Mesenchymal stem cell (in vitro differentiated cells and primary cell): Measurements from ENCODE around the gene GJD2.

Experiments
- DNase-seq: peaks from one replicate; pipeline ENCODE4 v3.0.0-alpha.2; 2013
- H2AFZ ChIP-seq: one replicate; pipeline ENCODE4 v1.6.1; 2013; ENCODE audit warnings: low read depth, mild to moderate bottlenecking, control low read depth, inconsistent platforms, low read length, moderate library complexity
- H2AK5ac ChIP-seq: 2 replicates; pipeline ENCODE4 v1.6.1; 2013; ENCODE audit warnings: low read length, moderate library complexity, mild to moderate bottlenecking, inconsistent platforms; ENCODE audit not compliant: severe bottlenecking
- H2BK120ac ChIP-seq: one replicate; pipeline ENCODE4 v1.6.1; 2013; ENCODE audit warnings: low read depth, mild to moderate bottlenecking, inconsistent platforms, low read length, moderate library complexity
- H2BK12ac ChIP-seq, 2 experiments: one replicate each; pipeline ENCODE4 v1.6.1; 2013; ENCODE audit warnings: inconsistent platforms in 2 of 2, low read length in 2 of 2, mild to moderate bottlenecking in 2 of 2, moderate library complexity in 2 of 2, control low read depth in 1 of 2
- H2BK15ac ChIP-seq: one replicate; pipeline ENCODE4 v1.6.1; 2013; ENCODE audit warnings: mild to moderate bottlenecking, low read depth, inconsistent platforms; ENCODE audit not compliant: poor library complexity, severe bottlenecking
- H2BK5ac ChIP-seq: 2 replicates; pipeline ENCODE4 v1.6.1; 2013; ENCODE audit warnings: low read depth, mild to moderate bottlenecking, low read length, control low read depth, inconsistent platforms; ENCODE audit not compliant: poor library complexity, severe bottlenecking
- H3K14ac ChIP-seq, 2 experiments: one replicate each; pipeline ENCODE4 v1.6.1; 2013; ENCODE audit warnings: inconsistent platforms in 2 of 2, low read length in 2 of 2, control low read depth in 1 of 2, mild to moderate bottlenecking in 1 of 2, moderate library complexity in 1 of 2
- H3K18ac ChIP-seq, 2 experiments: one replicate each; pipeline ENCODE4 v1.6.1; 2013; ENCODE audit warnings: inconsistent platforms in 2 of 2, low read length in 2 of 2, control low read depth in 1 of 2, low read depth in 1 of 2, mild to moderate bottlenecking in 1 of 2
- H3K23ac ChIP-seq, 2 experiments: one replicate each; pipeline ENCODE4 v1.6.1; 2013; ENCODE audit warnings: inconsistent platforms in 2 of 2, low read length in 2 of 2, mild to moderate bottlenecking in 2 of 2, moderate library complexity in 2 of 2, control low read depth in 1 of 2
- H3K27ac ChIP-seq: 2 replicates; pipeline ENCODE4 v1.5.1; 2013; ENCODE audit warnings: mild to moderate bottlenecking, moderate library complexity, low read length, control low read depth, inconsistent platforms; ENCODE audit not compliant: poor library complexity, severe bottlenecking
- H3K27me3 ChIP-seq, 2 experiments: 2 replicates each; pipeline versions ENCODE4 v1.6.1 to v1.7.0; 2013; ENCODE audit warnings: low read length in 2 of 2, mild to moderate bottlenecking in 2 of 2, moderate library complexity in 2 of 2, control low read depth in 1 of 2, inconsistent platforms in 1 of 2; ENCODE audit not compliant: control insufficient read depth in 1 of 2, insufficient read depth in 1 of 2
- H3K36me3 ChIP-seq, 2 experiments: 2 replicates each; pipeline versions ENCODE4 v1.6.1 to v1.7.0; 2013; ENCODE audit warnings: low read length in 2 of 2, control low read depth in 1 of 2, inconsistent platforms in 1 of 2, low read depth in 1 of 2, mild to moderate bottlenecking in 1 of 2; ENCODE audit not compliant: insufficient read depth in 2 of 2, control insufficient read depth in 1 of 2
- H3K4ac ChIP-seq, 2 experiments: one replicate each; pipeline ENCODE4 v1.6.1; 2013; ENCODE audit warnings: inconsistent platforms in 2 of 2, low read length in 2 of 2, mild to moderate bottlenecking in 2 of 2, moderate library complexity in 2 of 2, control low read depth in 1 of 2, low read depth in 1 of 2
- H3K4me1 ChIP-seq: 2 replicates; pipeline ENCODE4 v1.6.1; 2013; ENCODE audit warnings: low read depth, low read length, control low read depth; ENCODE audit not compliant: control insufficient read depth, insufficient read depth
- H3K4me2 ChIP-seq: 2 replicates; pipeline ENCODE4 v1.6.1; 2013; ENCODE audit warnings: low read length, mild to moderate bottlenecking, inconsistent platforms; ENCODE audit not compliant: poor library complexity, severe bottlenecking
- H3K4me3 ChIP-seq, 2 experiments: 2 replicates each; pipeline versions ENCODE4 v1.5.1 to v1.7.0; 2013; ENCODE audit warnings: low read length in 2 of 2, mild to moderate bottlenecking in 2 of 2, control low read depth in 1 of 2, low read depth in 1 of 2; ENCODE audit not compliant: insufficient read depth in 1 of 2
- H3K79me1 ChIP-seq: replicated peaks from 2 replicates; pipeline ENCODE4 v1.6.1; 2013; ENCODE audit warnings: mild to moderate bottlenecking, control low read depth, low read length, inconsistent platforms; ENCODE audit not compliant: poor library complexity, severe bottlenecking
- H3K9ac ChIP-seq: 2 replicates; pipeline ENCODE4 v1.7.0; 2013; ENCODE audit warnings: mild to moderate bottlenecking, low read length, moderate library complexity
- H3K9me3 ChIP-seq: 2 replicates; pipeline ENCODE4 v1.7.0; 2013; ENCODE audit warnings: mild to moderate bottlenecking, low read length; ENCODE audit not compliant: control insufficient read depth
- H4K8ac ChIP-seq: one replicate; pipeline ENCODE4 v1.6.1; 2013; ENCODE audit warnings: inconsistent platforms, mild to moderate bottlenecking, low read length, moderate library complexity
- H4K91ac ChIP-seq: one replicate; pipeline ENCODE4 v1.6.1; 2013; ENCODE audit warnings: mild to moderate bottlenecking, low read length, inconsistent platforms
- WGBS: methylation state at CpG from one replicate; pipeline ENCODE4 v1.1.7; 2013; ENCODE audit warnings: mixed read lengths; 5-methylcytosine and 5-hydroxymethylcytosine counted together

Gene GJD2

GRCh38 chr15:34725556-34725955 lies 29.2 kb downstream of the GJD2 start:
- H3K4me2 ChIP-seq = no peak overlapping the region
- no peak overlapping the region for H2BK12ac ChIP-seq
- no peak overlapping the region for H3K18ac ChIP-seq
- no peak overlapping the region for H3K4me3 ChIP-seq
- 97% methylated on average over 1 of the region's 2 CpGs for WGBS
- peaks cover 5% of the 10 kb centered on the region for H3K4me1 ChIP-seq
- H2BK15ac ChIP-seq = no peak overlapping the region
- no peak overlapping the region for H3K4ac ChIP-seq
- H3K9ac ChIP-seq = no peak overlapping the region
- no peak overlapping the region for H3K27ac ChIP-seq
- H3K23ac ChIP-seq = no peak overlapping the region
- no peak overlapping the region for H2BK5ac ChIP-seq
- H3K9me3 ChIP-seq = no peaks in the 10 kb centered on the region
- no peaks in the 10 kb centered on the region for H3K36me3 ChIP-seq
- no peak for DNase-seq
- no peak overlapping the region for H2AFZ ChIP-seq
- H4K91ac ChIP-seq = no peak overlapping the region
- H2BK120ac ChIP-seq = no peak overlapping the region
- no peak overlapping the region for H3K14ac ChIP-seq
- H2AK5ac ChIP-seq = no peak overlapping the region
- peaks cover 28 to 31% of the 10 kb centered on the region in 2 experiments for H3K27me3 ChIP-seq
- H4K8ac ChIP-seq = no peak overlapping the region
- H3K79me1 ChIP-seq = no peaks in the 10 kb centered on the region

- H4K91ac ChIP-seq = no peak overlapping the region
- no peak overlapping the region for H2AFZ ChIP-seq
- H3K14ac ChIP-seq = no peak overlapping the region
- H3K4ac ChIP-seq = no peak overlapping the region
- H4K8ac ChIP-seq = no peak overlapping the region
- H3K4me1 ChIP-seq = peaks cover 5% of the 10 kb centered on the region
- H2BK5ac ChIP-seq = no peak overlapping the region
- H2BK120ac ChIP-seq = no peak overlapping the region
- H3K23ac ChIP-seq = no peak overlapping the region
- no peak overlapping the region for H3K18ac ChIP-seq
- H3K4me2 ChIP-seq = no peak overlapping the region
- no peak overlapping the region for H3K27ac ChIP-seq
- no peak overlapping the region for H2BK15ac ChIP-seq
- H3K4me3 ChIP-seq = no peak overlapping the region
- no peak overlapping the region for H3K9ac ChIP-seq
- peaks cover 30 to 42% of the 10 kb centered on the region in 2 experiments for H3K27me3 ChIP-seq
- no peak for DNase-seq
- no peaks in the 10 kb centered on the region for H3K9me3 ChIP-seq
- no peaks in the 10 kb centered on the region for H3K36me3 ChIP-seq
- WGBS = 62% methylated on average over 1 of the region's 1 CpG
- no peak overlapping the region for H2BK12ac ChIP-seq
- H3K79me1 ChIP-seq = no peaks in the 10 kb centered on the region
- no peak overlapping the region for H2AK5ac ChIP-seq
Observed at GRCh38 chr15:34724481-34724880, 30.3 kb downstream of the GJD2 start.

GRCh38 chr15:34722439-34722836 lies 32.4 kb downstream of the GJD2 start:
- Histone ChIP-seq H3K4me1 (peaks cover 5% of the 10 kb centered on the region), H3K23ac (no peak overlapping the region)
- WGBS = 37% methylated on average over 4 of the region's 4 CpGs

GRCh38 chr15:34721802-34722438 lies 32.9 kb downstream of the GJD2 start:
- no peak overlapping the region for H4K8ac ChIP-seq
- H3K4me2 ChIP-seq = peak overlapping the region; percentile 75
- no peak overlapping the region for H3K14ac ChIP-seq
- H2BK12ac ChIP-seq = no peak overlapping the region
- H2BK15ac ChIP-seq = no peak overlapping the region
- H2BK5ac ChIP-seq = no peak overlapping the region
- peak overlapping the region; percentile 63 for H3K9ac ChIP-seq
- H2AK5ac ChIP-seq = no peak overlapping the region
- H2BK120ac ChIP-seq = no peak overlapping the region
- H3K4ac ChIP-seq = no peak overlapping the region
- peaks cover 5% of the 10 kb centered on the region for H3K4me1 ChIP-seq
- H3K36me3 ChIP-seq = no peaks in the 10 kb centered on the region
- 2% methylated on average over 22 of the region's 30 CpGs for WGBS
- no peak overlapping the region for H3K27ac ChIP-seq
- H3K9me3 ChIP-seq = no peaks in the 10 kb centered on the region
- H2AFZ ChIP-seq = no peak overlapping the region
- no peaks in the 10 kb centered on the region for H3K79me1 ChIP-seq
- peak overlapping the region in 1 of 2 experiments; percentile 66 for H3K4me3 ChIP-seq
- no peak overlapping the region for H4K91ac ChIP-seq
- no peak overlapping the region for H3K23ac ChIP-seq
- H3K18ac ChIP-seq = no peak overlapping the region
- H3K27me3 ChIP-seq = peaks cover 42 to 58% of the 10 kb centered on the region in 2 experiments
- DNase-seq = peak; percentile 32

More at GRCh38 chr15:34722439-34722836, 32.4 kb downstream of the GJD2 start:
- Histone ChIP-seq H3K4me2 (no peak overlapping the region), H3K9me3 (no peaks in the 10 kb centered on the region), H2BK120ac (no peak overlapping the region), H3K4ac (no peak overlapping the region), H2AK5ac (no peak overlapping the region), H3K4me3 (peak overlapping the region in 1 of 2 experiments; percentile 66), H2BK12ac (no peak overlapping the region), H3K18ac (no peak overlapping the region), H3K27ac (no peak overlapping the region), H2BK5ac (no peak overlapping the region), H4K91ac (no peak overlapping the region), H3K36me3 (no peaks in the 10 kb centered on the region), H3K79me1 (no peaks in the 10 kb centered on the region), H3K14ac (no peak overlapping the region), H4K8ac (no peak overlapping the region), H3K27me3 (peaks cover 37 to 54% of the 10 kb centered on the region in 2 experiments), H3K9ac (peak overlapping the region; percentile 63), H2BK15ac (no peak overlapping the region), H2AFZ (no peak overlapping the region)
- DNase-seq = peak; percentile 28
